OCI-LY1 (cell line): ENCODE data around the gene BRD1.

Source experiments
- H2AFZ ChIP-seq: fragments of 200-600 bp; sonication (generic), shearing (Covaris generic); 2 replicates; pipeline ENCODE4 v1.6.0; 2014; ENCODE audit warnings: antibody characterized with exemption, mild to moderate bottlenecking, low read length
- H3F3A ChIP-seq: fragments of 200-600 bp; sonication (generic), shearing (Covaris generic); 2 replicates; pipeline ENCODE4 v1.6.0; 2014; ENCODE audit warnings: mild to moderate bottlenecking, antibody characterized with exemption, low read length, moderate library complexity; ENCODE audit not compliant: insufficient read depth
- H3K27ac ChIP-seq: fragments of 200-600 bp; sonication (generic); 2 replicates; pipeline ENCODE4 v1.5.1; 2014; ENCODE audit warnings: low read length, mixed run types, mild to moderate bottlenecking, low read depth; ENCODE audit not compliant: poor library complexity, severe bottlenecking
- H3K27me3 ChIP-seq: fragments of 200-600 bp; sonication (generic); 2 replicates; pipeline ENCODE4 v1.6.0; 2014; ENCODE audit warnings: antibody characterized with exemption, mild to moderate bottlenecking, low read length, moderate library complexity; ENCODE audit not compliant: insufficient read depth
- H3K36me3 ChIP-seq: fragments of 200-600 bp; sonication (generic); 2 replicates; pipeline ENCODE4 v1.6.1; 2014; ENCODE audit warnings: mild to moderate bottlenecking, antibody characterized with exemption, low read length, moderate library complexity, mixed read lengths; ENCODE audit not compliant: insufficient read depth
- H3K4me1 ChIP-seq: fragments of 200-600 bp; sonication (generic); 2 replicates; pipeline ENCODE4 v1.5.1; 2014; ENCODE audit warnings: mild to moderate bottlenecking, low read length, moderate library complexity; ENCODE audit not compliant: insufficient read depth, severe bottlenecking
- H3K4me2 ChIP-seq: fragments of 200-600 bp; sonication (generic), shearing (Covaris generic); 2 replicates; pipeline ENCODE4 v1.6.1; 2014; ENCODE audit warnings: low read length
- H3K4me3 ChIP-seq: fragments of 200-600 bp; sonication (generic); 2 replicates; pipeline ENCODE4 v1.5.1; 2014; ENCODE audit warnings: low read length, low read depth, mild to moderate bottlenecking, mixed read lengths; ENCODE audit not compliant: poor library complexity, severe bottlenecking
- H3K79me2 ChIP-seq: fragments of 200-600 bp; shearing (Covaris generic); 2 replicates; pipeline ENCODE4 v1.6.1; 2016; ENCODE audit warnings: mixed run types, low read length, mixed read lengths; ENCODE audit not compliant: insufficient read depth
- H3K9ac ChIP-seq: fragments of 200-600 bp; sonication (generic), shearing (Covaris generic); 2 replicates; pipeline ENCODE4 v1.6.1; 2014; ENCODE audit warnings: mild to moderate bottlenecking, low read length, mixed read lengths
- H3K9me2 ChIP-seq: fragments of 200-600 bp; sonication (generic), shearing (Covaris generic); 2 replicates; pipeline ENCODE4 v1.6.1; 2014; ENCODE audit warnings: low read depth, mild to moderate bottlenecking, low read length, mixed read lengths
- H3K9me3 ChIP-seq: fragments of 200-600 bp; shearing (Covaris generic); 2 replicates; pipeline ENCODE4 v1.6.1; 2014; ENCODE audit warnings: low read length, mixed read lengths
- H4K20me1 ChIP-seq: fragments of 200-600 bp; sonication (generic), shearing (Covaris generic); 2 replicates; pipeline ENCODE4 v1.6.0; 2016; ENCODE audit warnings: mild to moderate bottlenecking, low read length; ENCODE audit not compliant: insufficient read depth
- CTCF ChIP-seq: fragments of 200-600 bp; sonication (generic), shearing (Covaris generic); IDR thresholded peaks from 2 replicates; pipeline ENCODE4 v1.5.1; 2017; ENCODE audit warnings: mild to moderate bottlenecking, antibody characterized with exemption, low read length, moderate library complexity, mixed read lengths
- EZH2 ChIP-seq: fragments of 200-600 bp; sonication (generic), shearing (Covaris generic); IDR thresholded peaks from 2 replicates; pipeline ENCODE4 v1.8.0; 2017; ENCODE audit warnings: borderline replicate concordance, mixed run types, mild to moderate bottlenecking, antibody characterized with exemption, low read length, moderate library complexity, mixed read lengths

BRD1 gene

DNA sequence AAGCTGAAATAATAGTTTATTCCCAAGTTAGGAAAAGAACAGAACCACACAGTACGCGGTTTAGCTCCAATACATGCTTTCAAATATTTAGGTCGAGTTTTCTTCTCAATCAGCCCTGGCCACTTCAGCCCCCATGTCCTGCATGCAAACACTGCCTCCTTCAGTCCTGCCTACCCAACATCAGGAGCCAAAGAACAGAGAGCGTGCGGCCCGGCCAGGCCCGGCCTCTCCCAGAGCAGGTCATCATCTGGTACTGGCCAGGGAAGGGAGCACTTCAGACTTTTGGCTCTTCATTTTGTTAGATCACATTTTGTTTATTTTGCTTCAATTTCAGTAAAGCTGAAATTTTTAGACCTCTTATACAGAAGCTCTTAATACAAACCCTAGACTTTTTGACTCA, 6.7 kb downstream of the BRD1 start:
- H3K36me3 ChIP-seq: peaks cover 95% of the 10 kb centered on the region
- H3K4me3 ChIP-seq: no peak overlapping the region
- TF ChIP-seq EZH2: no peak
- H3K9me2 ChIP-seq: no peaks in the 10 kb centered on the region
- no peak overlapping the region for H3K9ac ChIP-seq
- no peak overlapping the region for H3K27ac ChIP-seq
- peaks cover 11% of the 10 kb centered on the region for H3K4me1 ChIP-seq
- H2AFZ ChIP-seq: no peak overlapping the region
- 0 out of 2 replicates have a peak, but pooled peaks cover 4% of the 10 kb centered on the region for H4K20me1 ChIP-seq
- H3K9me3 ChIP-seq: no peaks in the 10 kb centered on the region
- H3K79me2 ChIP-seq: peaks cover 75% of the 10 kb centered on the region
- no peak overlapping the region for H3K4me2 ChIP-seq
- no peaks in the 10 kb centered on the region for H3F3A ChIP-seq
- H3K27me3 ChIP-seq: no peaks in the 10 kb centered on the region

DNA sequence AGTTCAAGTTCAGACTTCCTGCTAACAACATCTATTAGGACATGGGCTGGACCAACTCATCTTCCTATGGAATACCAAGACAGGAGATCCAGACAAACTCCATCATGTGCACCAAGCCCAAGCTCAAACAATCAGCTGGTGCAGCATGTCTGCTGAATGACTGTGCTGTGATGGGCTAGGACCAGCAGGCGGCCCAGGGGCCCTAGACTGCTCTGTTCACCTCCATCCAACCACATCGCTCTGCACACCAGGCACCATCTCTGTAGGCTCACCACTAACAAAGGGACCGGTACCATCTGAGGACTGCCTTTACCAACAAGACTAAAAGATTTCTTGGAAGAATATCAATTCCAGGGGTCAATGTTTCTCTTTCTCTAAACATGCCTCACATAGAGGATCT, 10.3 kb downstream of the BRD1 start:
- no peaks in the 10 kb centered on the region for H3K4me1 ChIP-seq
- TF ChIP-seq CTCF (no peak), EZH2 (no peak)
- H3K9ac ChIP-seq: no peak overlapping the region
- no peak overlapping the region for H3K4me3 ChIP-seq
- no peak overlapping the region for H3K27ac ChIP-seq
- H3K79me2 ChIP-seq: peaks cover 71% of the 10 kb centered on the region
- H3F3A ChIP-seq: no peaks in the 10 kb centered on the region
- H3K36me3 ChIP-seq: peaks cover 89% of the 10 kb centered on the region
- no peaks in the 10 kb centered on the region for H4K20me1 ChIP-seq
- H3K9me2 ChIP-seq: no peaks in the 10 kb centered on the region
- no peaks in the 10 kb centered on the region for H3K9me3 ChIP-seq
- no peak overlapping the region for H2AFZ ChIP-seq
- no peaks in the 10 kb centered on the region for H3K27me3 ChIP-seq
- no peak overlapping the region for H3K4me2 ChIP-seq

- Histone ChIP-seq H3K4me3 (no peak overlapping the region), H2AFZ (no peak overlapping the region), H3K79me2 (peaks cover 77% of the 10 kb centered on the region), H3K27me3 (no peaks in the 10 kb centered on the region), H3K9me2 (no peaks in the 10 kb centered on the region), H3K4me2 (no peak overlapping the region), H3K27ac (no peak overlapping the region), H4K20me1 (no peaks in the 10 kb centered on the region), H3K9ac (no peak overlapping the region), H3K36me3 (peaks cover 88% of the 10 kb centered on the region), H3K4me1 (peaks cover 6% of the 10 kb centered on the region), H3F3A (no peaks in the 10 kb centered on the region), H3K9me3 (no peaks in the 10 kb centered on the region)
- TF ChIP-seq CTCF (no peak), EZH2 (no peak)
These were observed 12.0 kb downstream of the BRD1 start for GRCh38 chr22:49815641-49816091.

DNA sequence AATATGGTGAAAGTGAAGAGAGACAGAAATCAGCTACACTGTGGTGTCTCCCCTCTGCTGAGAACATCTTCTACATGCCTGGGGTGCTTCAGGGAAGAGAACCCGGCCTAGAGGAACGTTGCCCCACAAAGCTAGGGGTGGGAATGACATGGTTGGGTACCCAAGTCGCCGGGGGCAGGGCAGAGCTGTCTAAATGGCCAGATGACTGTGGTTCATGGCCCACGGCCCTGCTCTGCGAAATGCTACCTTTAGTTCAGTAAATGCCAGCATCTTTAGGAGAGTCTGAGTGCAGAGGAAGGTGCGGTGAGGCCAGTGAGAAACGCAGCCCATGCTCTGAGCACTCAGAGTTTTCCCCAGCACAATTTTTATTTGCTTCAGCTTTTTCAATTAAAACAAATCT, 12.8 kb downstream of the BRD1 start:
- no peaks in the 10 kb centered on the region for H3K9me2 ChIP-seq
- no peak overlapping the region for H3K9ac ChIP-seq
- no peak overlapping the region for H3K4me2 ChIP-seq
- peaks cover 79% of the 10 kb centered on the region for H3K79me2 ChIP-seq
- H3K27ac ChIP-seq: no peak overlapping the region
- no peak overlapping the region for H2AFZ ChIP-seq
- peaks cover 87% of the 10 kb centered on the region for H3K36me3 ChIP-seq
- no peaks in the 10 kb centered on the region for H3F3A ChIP-seq
- TF ChIP-seq EZH2: no peak
- no peak for TF ChIP-seq CTCF
- no peaks in the 10 kb centered on the region for H3K27me3 ChIP-seq
- H4K20me1 ChIP-seq: no peaks in the 10 kb centered on the region
- peaks cover 11% of the 10 kb centered on the region for H3K4me1 ChIP-seq
- H3K4me3 ChIP-seq: no peak overlapping the region
- no peaks in the 10 kb centered on the region for H3K9me3 ChIP-seq
